ENCODE measurements around the gene ADGRA3.

- TF ChIP-seq POLR2A (IDR thresholded peaks at IDR 0.05) (no peak), CTCF (IDR thresholded peaks at IDR 0.05) (no peak)
These were observed 30.1 kb downstream of the ADGRA3 start for GRCh38 chr4:22485737-22486136.
